ENCODE data around the gene NPIPA1. TPM values are rescaled to one million over a fixed set of nuclear protein-coding genes. Genes with fewer than 3 reads are reported as not detected.
"Not testable (repeated sequence)": the region's sequence is repeated elsewhere in the genome, so short reads cannot be mapped to it uniquely, and the experiment has no call there.

NPIPA1 gene
- total RNA-seq: 100 to 1,000 TPM; 140 to 142 TPM

- H3K27ac Mint-ChIP-seq; H3K9me3 Mint-ChIP-seq; H3K4me1 Mint-ChIP-seq; H3K36me3 Mint-ChIP-seq; H3K4me3 Mint-ChIP-seq; DNase-seq; ATAC-seq (ENCODE audit: low read depth); H3K27me3 Mint-ChIP-seq; POLR2A ChIA-PET: not testable (repeated sequence)
Observed at GRCh38 chr16:14937143-14937542, at the start of gene NPIPA1. Gene NPIPA1, plus strand, starts transcription at chr16:14937443. Its CDS starts 0 bp downstream, at chr16:14937443.

GRCh38 chr16:14892111-14892510 lies 45.1 kb upstream of the NPIPA1 start:
- H3K9me3 Mint-ChIP-seq, POLR2A ChIA-PET: not testable (repeated sequence)

GRCh38 chr16:14895382-14895781 lies 41.9 kb upstream of the NPIPA1 start:
- ATAC-seq (ENCODE audit: low read depth); H3K4me3 Mint-ChIP-seq; H3K4me1 Mint-ChIP-seq; H3K27ac Mint-ChIP-seq; POLR2A ChIA-PET; DNase-seq; H3K9me3 Mint-ChIP-seq; H3K27me3 Mint-ChIP-seq; H3K36me3 Mint-ChIP-seq: not testable (repeated sequence)

More at GRCh38 chr16:14892111-14892510, 45.1 kb upstream of the NPIPA1 start:
- not testable (repeated sequence) for DNase-seq; ATAC-seq (ENCODE audit: low read depth); H3K27ac Mint-ChIP-seq; H3K36me3 Mint-ChIP-seq; H3K4me1 Mint-ChIP-seq; H3K27me3 Mint-ChIP-seq; H3K4me3 Mint-ChIP-seq

GRCh38 chr16:14896023-14896422 lies 41.2 kb upstream of the NPIPA1 start:
- H3K4me3 Mint-ChIP-seq; H3K27ac Mint-ChIP-seq; H3K27me3 Mint-ChIP-seq; H3K36me3 Mint-ChIP-seq; H3K4me1 Mint-ChIP-seq; H3K9me3 Mint-ChIP-seq; DNase-seq; ATAC-seq (ENCODE audit: low read depth); POLR2A ChIA-PET: not testable (repeated sequence)

GRCh38 chr16:14897006-14897664 lies 40.1 kb upstream of the NPIPA1 start:
- H3K4me1 Mint-ChIP-seq, H3K27me3 Mint-ChIP-seq, H3K4me3 Mint-ChIP-seq, H3K36me3 Mint-ChIP-seq, H3K27ac Mint-ChIP-seq, H3K9me3 Mint-ChIP-seq, POLR2A ChIA-PET, DNase-seq: not testable (repeated sequence)
- peak; percentile 50 for ATAC-seq (ENCODE audit: low read depth)

GRCh38 chr16:14898162-14898561 lies 39.1 kb upstream of the NPIPA1 start:
- H3K4me3 Mint-ChIP-seq; POLR2A ChIA-PET; H3K9me3 Mint-ChIP-seq; DNase-seq; H3K36me3 Mint-ChIP-seq; H3K27me3 Mint-ChIP-seq; ATAC-seq (ENCODE audit: low read depth); H3K4me1 Mint-ChIP-seq; H3K27ac Mint-ChIP-seq: not testable (repeated sequence)

GRCh38 chr16:14903191-14903957 lies 33.9 kb upstream of the NPIPA1 start:
- H3K9me3 Mint-ChIP-seq, H3K36me3 Mint-ChIP-seq, POLR2A ChIA-PET, H3K27me3 Mint-ChIP-seq, H3K4me1 Mint-ChIP-seq: not testable (repeated sequence)
- Mint-ChIP-seq H3K27ac (peak overlapping the region; percentile 68), H3K4me3 (peak overlapping the region; percentile 56)
- DNase-seq (peak; percentile 41), ATAC-seq (ENCODE audit: low read depth) (peak; percentile 97)

GRCh38 chr16:14909744-14910143 lies 27.5 kb upstream of the NPIPA1 start:
- H3K4me1 Mint-ChIP-seq; ATAC-seq (ENCODE audit: low read depth); POLR2A ChIA-PET; DNase-seq; H3K27me3 Mint-ChIP-seq; H3K36me3 Mint-ChIP-seq; H3K9me3 Mint-ChIP-seq; H3K4me3 Mint-ChIP-seq; H3K27ac Mint-ChIP-seq: not testable (repeated sequence)

- H3K4me1 Mint-ChIP-seq, H3K27ac Mint-ChIP-seq, POLR2A ChIA-PET, H3K4me3 Mint-ChIP-seq, H3K36me3 Mint-ChIP-seq, DNase-seq, H3K9me3 Mint-ChIP-seq, H3K27me3 Mint-ChIP-seq: not testable (repeated sequence)
- ATAC-seq (ENCODE audit: low read depth): peak; percentile 81
Observed at GRCh38 chr16:14910833-14911629, 26.2 kb upstream of the NPIPA1 start.

GRCh38 chr16:14911954-14912353 lies 25.3 kb upstream of the NPIPA1 start:
- H3K27me3 Mint-ChIP-seq; H3K36me3 Mint-ChIP-seq; ATAC-seq (ENCODE audit: low read depth); H3K9me3 Mint-ChIP-seq; H3K4me1 Mint-ChIP-seq; POLR2A ChIA-PET: not testable (repeated sequence)
- Mint-ChIP-seq H3K27ac (peak overlapping the region; percentile 61), H3K4me3 (peak overlapping the region; percentile 83)
- peak; percentile 73 for DNase-seq

- DNase-seq; POLR2A ChIA-PET; H3K27ac Mint-ChIP-seq; H3K4me3 Mint-ChIP-seq; H3K36me3 Mint-ChIP-seq; H3K9me3 Mint-ChIP-seq; H3K27me3 Mint-ChIP-seq; H3K4me1 Mint-ChIP-seq; ATAC-seq (ENCODE audit: low read depth): not testable (repeated sequence)
Observed at GRCh38 chr16:14912588-14912987, 24.7 kb upstream of the NPIPA1 start.

GRCh38 chr16:14918504-14918903 lies 18.7 kb upstream of the NPIPA1 start:
- H3K27ac Mint-ChIP-seq; H3K9me3 Mint-ChIP-seq; H3K4me1 Mint-ChIP-seq; H3K27me3 Mint-ChIP-seq; H3K4me3 Mint-ChIP-seq; H3K36me3 Mint-ChIP-seq; POLR2A ChIA-PET; DNase-seq; ATAC-seq (ENCODE audit: low read depth): not testable (repeated sequence)

- not testable (repeated sequence) for H3K4me3 Mint-ChIP-seq, H3K27me3 Mint-ChIP-seq, H3K27ac Mint-ChIP-seq
Observed at GRCh38 chr16:14919837-14920600, 17.2 kb upstream of the NPIPA1 start.

More at GRCh38 chr16:14919837-14920600, 17.2 kb upstream of the NPIPA1 start:
- DNase-seq; POLR2A ChIA-PET; H3K9me3 Mint-ChIP-seq; H3K4me1 Mint-ChIP-seq; H3K36me3 Mint-ChIP-seq; ATAC-seq (ENCODE audit: low read depth): not testable (repeated sequence)

All from activated naive CD8-positive, alpha-beta T cell treated with anti-CD3 and anti-CD28 coated beads, Interleukin-2, amount 10 ng/mL, durations not matched to agents 7 days and 5 days (primary cell).